IMR-90 (cell line): ENCODE data around the gene KCNJ4. TPM values are rescaled to one million over a fixed set of nuclear protein-coding genes. Genes with fewer than 3 reads are reported as not detected.
A peak's percentile ranks its signal among the peaks of the same experiment; 100 is the strongest.

Experiments used
- ATAC-seq: fragments of 200-7000 bp; cut with Tn5 transposase; 2 replicates; pipeline ENCODE4 v1.9.1; 2020; ENCODE audit warnings: low read depth, mild to moderate bottlenecking, moderate library complexity
- BruUV-seq: library from RNA; stranded (reverse); fragments of 400-500 nt; replicated peaks from 2 replicates; lab custom pipeline; 2021; lab: Mats Ljungman, UMichigan
- CTCF ChIA-PET: fragments of 300-600 bp; formaldehyde crosslinking; extraction: SDS; loops from one replicate; lab custom pipeline; 2021; ENCODE audit warnings: antibody characterized with exemption; lab: Yijun Ruan, JAX
- POLR2A ChIA-PET: fragments of 300-600 bp; sonication (Branson Sonifier 250); formaldehyde crosslinking; loops from one replicate; lab custom pipeline; 2022; ENCODE audit warnings: antibody characterized with exemption; ENCODE audit not compliant: unreplicated experiment; lab: Charles Lee
- DNase-seq: peaks from one replicate; pipeline ENCODE4 v3.0.0; 2013
- H2AFZ ChIP-seq: replicated peaks from 2 replicates; pipeline ENCODE3; 2013; ENCODE audit warnings: low read length, mild to moderate bottlenecking; ENCODE audit not compliant: poor library complexity
- H2AK5ac ChIP-seq: 2 replicates; pipeline ENCODE4 v1.6.1; 2013; ENCODE audit warnings: low read depth, low read length, inconsistent platforms
- H2AK9ac ChIP-seq: replicated peaks from 2 replicates; pipeline ENCODE3; 2013; ENCODE audit warnings: mild to moderate bottlenecking, low read depth, low read length, moderate library complexity; ENCODE audit not compliant: poor library complexity
- H2BK120ac ChIP-seq: 2 replicates; pipeline ENCODE4 v1.6.1; 2013; ENCODE audit warnings: low read depth, low read length, inconsistent platforms
- H2BK15ac ChIP-seq: 3 replicates; pipeline ENCODE4 v1.6.1; 2013; ENCODE audit warnings: low read depth, low read length, inconsistent platforms
- H2BK20ac ChIP-seq: 2 replicates; pipeline ENCODE4 v1.6.1; 2013; ENCODE audit warnings: low read depth, mild to moderate bottlenecking, inconsistent platforms, low read length, moderate library complexity
- H2BK5ac ChIP-seq: 2 replicates; pipeline ENCODE4 v1.6.1; 2013; ENCODE audit warnings: mild to moderate bottlenecking, low read depth, low read length, inconsistent platforms; ENCODE audit not compliant: poor library complexity, severe bottlenecking
- H3K14ac ChIP-seq: replicated peaks from 2 replicates; pipeline ENCODE4 v1.6.1; 2013; ENCODE audit warnings: low read depth, low read length, inconsistent platforms
- H3K18ac ChIP-seq: 2 replicates; pipeline ENCODE4 v1.6.1; 2013; ENCODE audit warnings: low read depth, low read length, control low read depth
- H3K23ac ChIP-seq: 2 replicates; pipeline ENCODE4 v1.6.1; 2013; ENCODE audit warnings: low read depth, low read length, inconsistent platforms
- H3K27ac ChIP-seq: 2 replicates; pipeline ENCODE4 v1.5.1; 2013; ENCODE audit warnings: mild to moderate bottlenecking, control low read depth, low read length; ENCODE audit not compliant: insufficient read depth
- H3K27me3 ChIP-seq: 2 replicates; pipeline ENCODE4 v1.6.1; 2013; ENCODE audit warnings: low read length; ENCODE audit not compliant: control insufficient read depth, insufficient read depth
- H3K36me3 ChIP-seq: 2 replicates; pipeline ENCODE4 v1.6.1; 2013; ENCODE audit warnings: low read length, mixed read lengths; ENCODE audit not compliant: control insufficient read depth, insufficient read depth
- H3K4ac ChIP-seq: 2 replicates; pipeline ENCODE4 v1.6.1; 2013; ENCODE audit warnings: low read depth, low read length, inconsistent platforms
- H3K4me1 ChIP-seq: 2 replicates; pipeline ENCODE4 v1.6.1; 2013; ENCODE audit warnings: low read length, mixed read lengths; ENCODE audit not compliant: control insufficient read depth, insufficient read depth
- H3K4me2 ChIP-seq: 2 replicates; pipeline ENCODE4 v1.6.1; 2013; ENCODE audit warnings: low read depth, mild to moderate bottlenecking, control low read depth, low read length, moderate library complexity
- H3K4me3 ChIP-seq: 2 replicates; pipeline ENCODE4 v1.5.1; 2013; ENCODE audit warnings: low read depth, mild to moderate bottlenecking, control low read depth, low read length, moderate library complexity; ENCODE audit not compliant: insufficient read depth
- H3K56ac ChIP-seq: 2 replicates; pipeline ENCODE4 v1.6.1; 2013; ENCODE audit warnings: low read length, inconsistent platforms; ENCODE audit not compliant: insufficient read depth; ENCODE audit errors: extremely low read depth
- H3K79me1 ChIP-seq, 2 experiments: 2 replicates each; pipeline ENCODE4 v1.6.1; 2013; ENCODE audit warnings: low read length in 2 of 2, inconsistent platforms in 1 of 2, low read depth in 1 of 2
- H3K9ac ChIP-seq: 2 replicates; pipeline ENCODE4 v1.6.1; 2013; ENCODE audit warnings: low read depth, low read length, control low read depth
- H3K9me1 ChIP-seq: 2 replicates; pipeline ENCODE4 v1.6.1; 2013; ENCODE audit warnings: low read length, inconsistent platforms; ENCODE audit not compliant: insufficient read depth
- H3K9me3 ChIP-seq: 2 replicates; pipeline ENCODE4 v1.6.1; 2013; ENCODE audit warnings: low read length; ENCODE audit not compliant: control insufficient read depth, insufficient read depth
- H4K20me1 ChIP-seq: 2 replicates; pipeline ENCODE4 v1.6.1; 2013; ENCODE audit warnings: low read length, inconsistent platforms; ENCODE audit not compliant: insufficient read depth
- H4K5ac ChIP-seq: 2 replicates; pipeline ENCODE4 v1.6.1; 2013; ENCODE audit warnings: mild to moderate bottlenecking, low read depth, low read length, control low read depth
- H4K8ac ChIP-seq, 2 experiments: 2 replicates each; pipeline ENCODE4 v1.6.1; 2013; ENCODE audit warnings: low read depth in 2 of 2, low read length in 2 of 2, control low read depth in 1 of 2, inconsistent platforms in 1 of 2
- H4K91ac ChIP-seq: 2 replicates; pipeline ENCODE4 v1.6.1; 2013; ENCODE audit warnings: low read depth, low read length, inconsistent platforms; ENCODE audit not compliant: insufficient read depth
- BHLHE40 ChIP-seq: fragments of 150-350 bp; IDR thresholded peaks from 2 replicates; pipeline ENCODE4 v1.6.1; 2016; ENCODE audit warnings: mild to moderate bottlenecking, low read depth, low read length
- CEBPB ChIP-seq: IDR thresholded peaks from 2 replicates; pipeline ENCODE4 v1.6.1; 2012; ENCODE audit warnings: low read depth, low read length, improper control_type of control experiment
- CHD1 ChIP-seq: IDR thresholded peaks from 2 replicates; pipeline ENCODE4 v1.6.1; 2012; ENCODE audit warnings: low read depth, low read length, improper control_type of control experiment
- CTCF ChIP-seq: conservative IDR thresholded peaks from 2 replicates; pipeline ENCODE4 v1.5.1; 2012; ENCODE audit warnings: mild to moderate bottlenecking, low read depth, low read length, improper control_type of control experiment
- ELK1 ChIP-seq: fragments of 150-350 bp; IDR thresholded peaks from 2 replicates; pipeline ENCODE4 v1.6.1; 2016; ENCODE audit warnings: low read depth, mild to moderate bottlenecking, low read length, moderate library complexity, borderline replicate concordance
- FOS ChIP-seq: fragments of 150-350 bp; IDR thresholded peaks from 2 replicates; pipeline ENCODE4 v1.6.1; 2016; ENCODE audit warnings: low read depth, low read length
- MAFK ChIP-seq: IDR thresholded peaks from 2 replicates; pipeline ENCODE4 v1.6.1; 2012; ENCODE audit warnings: low read depth, low read length, improper control_type of control experiment
- MAZ ChIP-seq: IDR thresholded peaks from 2 replicates; pipeline ENCODE4 v1.6.1; 2012; ENCODE audit warnings: low read depth, mild to moderate bottlenecking, low read length, improper control_type of control experiment, moderate library complexity, borderline replicate concordance
- MXI1 ChIP-seq: IDR thresholded peaks from 2 replicates; pipeline ENCODE4 v1.6.1; 2012; ENCODE audit warnings: low read depth, mild to moderate bottlenecking, low read length, moderate library complexity, borderline replicate concordance
- NFE2L2 ChIP-seq: fragments of 150-350 bp; IDR thresholded peaks from 2 replicates; pipeline ENCODE4 v1.6.1; 2016; ENCODE audit warnings: low read depth, mild to moderate bottlenecking, low read length
- POLR2A ChIP-seq: IDR thresholded peaks from 2 replicates; pipeline ENCODE4 v1.6.1; 2012; ENCODE audit warnings: mild to moderate bottlenecking, low read depth, low read length
- RCOR1 ChIP-seq: IDR thresholded peaks from 2 replicates; pipeline ENCODE4 v1.6.1; 2012; ENCODE audit warnings: mild to moderate bottlenecking, low read length, improper control_type of control experiment; ENCODE audit not compliant: insufficient replicate concordance
- RFX5 ChIP-seq: IDR thresholded peaks from 2 replicates; pipeline ENCODE4 v1.8.0; 2012; ENCODE audit warnings: low read depth, mild to moderate bottlenecking, low read length, moderate library complexity
- SMC3 ChIP-seq: fragments of 150-350 bp; IDR thresholded peaks from 2 replicates; pipeline ENCODE4 v1.6.1; 2016; ENCODE audit warnings: low read depth, mild to moderate bottlenecking, antibody characterized with exemption, low read length, moderate library complexity
- USF2 ChIP-seq: fragments of 150-350 bp; IDR thresholded peaks from 2 replicates; pipeline ENCODE4 v1.6.1; 2017; ENCODE audit warnings: mild to moderate bottlenecking, antibody characterized with exemption, low read length, low read depth
- WGBS, 2 experiments: methylation state at CpG; one replicate each; pipeline versions ENCODE4 v1.1.5 to v1.1.7; 2013; ENCODE audit warnings: missing lambda C conversion rate in 2 of 2; ENCODE audit not compliant: insufficient read length in 1 of 2; ENCODE audit errors: extremely low coverage in 2 of 2; 5-methylcytosine and 5-hydroxymethylcytosine counted together
- dilution Hi-C: fragments of 300-500 bp; cut with HindIII; formaldehyde crosslinking; loops from one replicate; pipeline ENCODE4 v1.14.3; 2018; ENCODE audit warnings: low sequenced_read_pairs; ENCODE audit not compliant: unreplicated experiment
- in situ Hi-C: fragments of 300-500 bp; cut with MboI; formaldehyde crosslinking; loops from 3 replicates; pipeline ENCODE4 v1.14.3; 2019; ENCODE audit warnings: low sequenced_read_pairs, inconsistent platforms, mixed read lengths
- intact Hi-C: fragments of 100-400 bp; cut with micrococcal nuclease; formaldehyde crosslinking; loops from 2 replicates; pipeline ENCODE4 v1.10.0; 2022
- polyA plus RNA-seq, 3 experiments: library from polyadenylated mRNA; depleted of rRNA; stranded (reverse); fragments of >200 nt; gene quantifications; 2 replicates each; pipeline ENCODE4 v1.2.3, GENCODE V29; 2012; ENCODE audit warnings: low replicate concordance in 1 of 3
- total RNA-seq: library from RNA; depleted of rRNA; stranded (reverse); fragments of >200 nt; gene quantifications from 2 replicates; pipeline ENCODE4 v1.2.3, GENCODE V29; 2012

KCNJ4 gene
- total and polyA plus RNA-seq, 2 of the 4 experiments (the other 2 are of a cell fraction): not detected

- no peaks in the 10 kb centered on the region for H3K9me1 ChIP-seq
- no peaks in the 10 kb centered on the region for H4K20me1 ChIP-seq
- 74% methylated on average over 10 of the region's 18 CpGs; no CpG with 5 or more reads in 1 of the 2 experiments for WGBS, 2 experiments
- in situ Hi-C loops: no loop called here
- no peak overlapping the region for H3K4ac ChIP-seq
- no peak overlapping the region for H2BK15ac ChIP-seq
- no peak overlapping the region for H3K56ac ChIP-seq
- H3K4me2 ChIP-seq: no peak overlapping the region
- no peak overlapping the region for H2BK120ac ChIP-seq
- H2AK5ac ChIP-seq: no peak overlapping the region
- H3K9me3 ChIP-seq: no peaks in the 10 kb centered on the region
- no peaks in the 10 kb centered on the region; the same call in 1 of the 2 replicates for H3K4me1 ChIP-seq
- no peak overlapping the region for H2BK20ac ChIP-seq
- no peak overlapping the region for H3K27ac ChIP-seq
- BruUV-seq: no TSS peak
- ATAC-seq (no peak), DNase-seq (no peak)
- no peak overlapping the region for H2AK9ac ChIP-seq
- peak overlapping the region; percentile 21 for H2AFZ ChIP-seq
- no peak overlapping the region for H3K23ac ChIP-seq
- H3K27me3 ChIP-seq: peaks cover 34% of the 10 kb centered on the region
- TF ChIP-seq USF2 (no peak), FOS (no peak), MXI1 (no peak), BHLHE40 (no peak), MAFK (no peak), SMC3 (no peak), NFE2L2 (no peak), ELK1 (no peak), MAZ (no peak), RFX5 (no peak), CHD1 (no peak), POLR2A (no peak), CTCF (no peak), CEBPB (no peak), RCOR1 (no peak)
- no peak overlapping the region for H3K18ac ChIP-seq
- H3K14ac ChIP-seq: no peak overlapping the region
- H3K4me3 ChIP-seq: no peak overlapping the region
- H4K8ac ChIP-seq: no peak overlapping the region
- no peaks in the 10 kb centered on the region for H3K79me1 ChIP-seq
- intact Hi-C loops: loop anchor here (10.0 kb wide), 1 partner anchor 158 kb away; the partner anchor contains the start of gene DMC1
- no peak overlapping the region for H2BK5ac ChIP-seq
- ChIA-PET POLR2A (no interaction called here), CTCF (no interaction called here)
- H4K91ac ChIP-seq: no peak overlapping the region
- no peak overlapping the region for H3K9ac ChIP-seq
- H4K5ac ChIP-seq: no peak overlapping the region
- H3K36me3 ChIP-seq: no peaks in the 10 kb centered on the region
- dilution Hi-C loops: no loop called here
These were observed 38.3 kb downstream of the KCNJ4 start for GRCh38 chr22:38416621-38417251.
